Hepatocyte (in vitro differentiated cells): ENCODE measurements around the gene OTOP3. TPM values are rescaled to one million over a fixed set of nuclear protein-coding genes. Genes with fewer than 3 reads are reported as not detected.
A peak's percentile ranks its signal among the peaks of the same experiment; 100 is the strongest.

ENCODE experiments used
- DNase-seq: peaks from one replicate; pipeline ENCODE4 v3.0.0-alpha.2; 2016; ENCODE audit warnings: low spot score
- H2AFZ ChIP-seq: fragments of 200-600 bp; sonication (generic); 2 replicates; pipeline ENCODE4 v1.6.0; 2016; ENCODE audit warnings: antibody characterized with exemption, mild to moderate bottlenecking
- H3K27ac ChIP-seq: fragments of 200-600 bp; sonication (generic); 2 replicates; pipeline ENCODE4 v1.5.1; 2016; ENCODE audit warnings: mild to moderate bottlenecking
- H3K27me3 ChIP-seq: fragments of 200-600 bp; sonication (generic); 2 replicates; pipeline ENCODE4 v1.6.1; 2016
- H3K36me3 ChIP-seq: fragments of 200-600 bp; sonication (generic); replicated peaks from 2 replicates; pipeline ENCODE4 v1.5.1; 2016; ENCODE audit warnings: low read depth; ENCODE audit not compliant: insufficient read depth
- H3K4me1 ChIP-seq: fragments of 200-600 bp; sonication (generic); 2 replicates; pipeline ENCODE4 v1.5.1; 2016; ENCODE audit warnings: mild to moderate bottlenecking, moderate library complexity; ENCODE audit not compliant: insufficient read depth
- H3K4me2 ChIP-seq: fragments of 200-600 bp; sonication (generic); 2 replicates; pipeline ENCODE4 v1.6.0; 2016
- H3K4me3 ChIP-seq: fragments of 200-600 bp; sonication (generic); 2 replicates; pipeline ENCODE4 v1.5.1; 2016; ENCODE audit warnings: mild to moderate bottlenecking
- H3K79me2 ChIP-seq: fragments of 200-600 bp; sonication (generic); 2 replicates; pipeline ENCODE4 v1.6.0; 2017; ENCODE audit warnings: mild to moderate bottlenecking
- H3K9me2 ChIP-seq: fragments of 200-600 bp; sonication (generic); replicated peaks from 2 replicates; pipeline ENCODE4 v1.6.0; 2017; ENCODE audit warnings: mild to moderate bottlenecking; ENCODE audit not compliant: insufficient read depth
- H3K9me3 ChIP-seq: fragments of 200-600 bp; sonication (generic); 2 replicates; pipeline ENCODE4 v1.5.1; 2016; ENCODE audit warnings: low read depth, mild to moderate bottlenecking
- H4K20me1 ChIP-seq: fragments of 200-600 bp; sonication (generic); 2 replicates; pipeline ENCODE4 v1.6.0; 2016; ENCODE audit warnings: mild to moderate bottlenecking; ENCODE audit not compliant: insufficient read depth, poor library complexity, severe bottlenecking
- EZH2 ChIP-seq: fragments of 200-600 bp; sonication (generic); IDR thresholded peaks from 2 replicates; pipeline ENCODE4 v1.6.1; 2016; ENCODE audit warnings: antibody characterized with exemption, mild to moderate bottlenecking, borderline replicate concordance
- EZH2phosphoT487 ChIP-seq: fragments of 200-600 bp; sonication (generic); IDR thresholded peaks from one replicate; pipeline ENCODE4 v1.6.1; 2018; ENCODE audit warnings: antibody characterized with exemption, mild to moderate bottlenecking, low read depth, moderate library complexity; ENCODE audit not compliant: unreplicated experiment, severe bottlenecking
- WGBS: methylation state at CpG from one replicate; pipeline ENCODE4 v1.1.6; 2016; ENCODE audit warnings: low lambda C conversion rate; ENCODE audit errors: missing lambda C conversion rate; 5-methylcytosine and 5-hydroxymethylcytosine counted together
- polyA plus RNA-seq: library from polyadenylated mRNA; unstranded; fragments of >200 nt; fragmentation: Nextera tagmentation; extraction: Ambion mirVana; gene quantifications from 2 replicates; pipeline ENCODE4 v1.2.1, GENCODE V29; 2016
- total RNA-seq: library from RNA; depleted of rRNA; stranded (reverse); fragments of >200 nt; gene quantifications from 2 replicates; pipeline ENCODE4 v1.2.3, GENCODE V29; 2014
- TF ChIP-seq, protein P1 (sequence below): fragments of 200-600 bp; sonication (generic); IDR thresholded peaks from 2 replicates; pipeline ENCODE4 v1.5.1; 2016; ENCODE audit warnings: antibody characterized with exemption, mild to moderate bottlenecking; ENCODE audit not compliant: poor library complexity

Gene OTOP3
- total and polyA plus RNA-seq, 2 experiments from 2014 or later, result 0.43 TPM; not detected in 1

DNA sequence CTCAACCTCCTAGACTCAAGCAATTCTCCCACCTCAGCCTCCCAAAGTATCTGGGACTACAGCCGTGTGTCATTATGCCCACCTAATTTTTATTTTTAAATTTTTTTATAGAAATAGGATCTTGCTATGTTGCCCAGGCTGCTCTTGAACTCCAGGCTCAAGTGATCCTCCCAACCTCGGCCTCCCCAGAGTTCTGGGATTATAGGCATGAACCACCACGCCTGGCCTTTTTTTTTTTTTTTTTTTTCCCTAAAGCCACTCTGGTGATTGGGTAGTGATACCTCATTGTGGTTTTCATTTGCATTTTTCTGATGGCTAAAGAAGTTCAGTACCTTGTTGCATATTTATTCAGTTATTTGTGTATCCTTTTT is 50.5 kb downstream of the OTOP3 start:
- Histone ChIP-seq H3K9me2 (no peaks in the 10 kb centered on the region), H3K9me3 (no peaks in the 10 kb centered on the region), H3K27me3 (no peaks in the 10 kb centered on the region), H2AFZ (no peak overlapping the region), H4K20me1 (no peaks in the 10 kb centered on the region), H3K4me2 (no peak overlapping the region), H3K79me2 (peaks cover 32% of the 10 kb centered on the region), H3K36me3 (no peaks in the 10 kb centered on the region), H3K4me3 (no peak overlapping the region), H3K4me1 (peaks cover 29% of the 10 kb centered on the region), H3K27ac (no peak overlapping the region)
- 90% methylated on average over 3 of the region's 3 CpGs for WGBS
- TF ChIP-seq EZH2phosphoT487, result no peak
- DNase-seq, result no peak

DNA sequence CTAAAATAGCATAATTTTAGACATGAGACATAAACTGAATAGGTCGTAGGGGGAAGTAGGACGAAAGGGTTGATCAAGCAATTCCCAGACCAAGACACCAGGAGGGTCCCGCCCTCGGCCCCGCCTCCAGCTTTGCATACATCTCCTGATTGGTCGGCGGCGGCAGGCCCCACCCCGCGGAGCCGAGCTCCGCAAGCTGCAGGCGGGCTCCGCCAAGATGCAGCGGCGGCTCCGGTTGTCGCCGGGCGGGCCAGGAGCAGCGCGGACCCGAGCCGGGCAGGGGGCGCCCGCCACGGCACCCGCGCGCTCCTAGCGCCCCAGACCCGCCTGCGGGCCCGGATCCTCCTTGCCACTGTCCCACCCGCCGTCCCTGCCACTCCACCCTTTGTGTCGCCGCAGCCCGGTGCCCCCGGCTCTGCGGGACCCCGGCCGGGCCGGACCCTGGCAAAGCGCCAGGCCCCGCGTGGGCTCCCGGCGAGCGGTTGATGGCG is 51.8 kb downstream of the OTOP3 start, which contains the start of gene CDR2L:
TSS of gene CDR2L (plus strand) at position 215 of the 491 bp plus-strand sequence. CDS start 412 bp downstream, outside the sequence.
- Histone ChIP-seq H3K4me3 (peak within 1 kb of the TSS; percentile 99), H3K27ac (peak within 1 kb of the TSS; percentile 98), H3K79me2 (peaks cover 34% of the 10 kb centered on the region), H3K9me2 (no peaks in the 10 kb centered on the region), H3K9me3 (no peaks in the 10 kb centered on the region), H3K27me3 (no peaks in the 10 kb centered on the region), H3K36me3 (no peaks in the 10 kb centered on the region), H2AFZ (peak within 1 kb of the TSS; percentile 81), H3K4me2 (peak within 1 kb of the TSS; percentile 89), H3K4me1 (peaks cover 30% of the 10 kb centered on the region), H4K20me1 (no peaks in the 10 kb centered on the region)
- WGBS, result under 1% methylated on average over 38 of the region's 51 CpGs
- TF ChIP-seq EZH2phosphoT487, result no peak
- TF ChIP-seq EZH2, result no peak
- TF ChIP-seq, protein P1, sequence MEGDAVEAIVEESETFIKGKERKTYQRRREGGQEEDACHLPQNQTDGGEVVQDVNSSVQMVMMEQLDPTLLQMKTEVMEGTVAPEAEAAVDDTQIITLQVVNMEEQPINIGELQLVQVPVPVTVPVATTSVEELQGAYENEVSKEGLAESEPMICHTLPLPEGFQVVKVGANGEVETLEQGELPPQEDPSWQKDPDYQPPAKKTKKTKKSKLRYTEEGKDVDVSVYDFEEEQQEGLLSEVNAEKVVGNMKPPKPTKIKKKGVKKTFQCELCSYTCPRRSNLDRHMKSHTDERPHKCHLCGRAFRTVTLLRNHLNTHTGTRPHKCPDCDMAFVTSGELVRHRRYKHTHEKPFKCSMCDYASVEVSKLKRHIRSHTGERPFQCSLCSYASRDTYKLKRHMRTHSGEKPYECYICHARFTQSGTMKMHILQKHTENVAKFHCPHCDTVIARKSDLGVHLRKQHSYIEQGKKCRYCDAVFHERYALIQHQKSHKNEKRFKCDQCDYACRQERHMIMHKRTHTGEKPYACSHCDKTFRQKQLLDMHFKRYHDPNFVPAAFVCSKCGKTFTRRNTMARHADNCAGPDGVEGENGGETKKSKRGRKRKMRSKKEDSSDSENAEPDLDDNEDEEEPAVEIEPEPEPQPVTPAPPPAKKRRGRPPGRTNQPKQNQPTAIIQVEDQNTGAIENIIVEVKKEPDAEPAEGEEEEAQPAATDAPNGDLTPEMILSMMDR, result no peak
- peak; percentile 99 for DNase-seq

DNA sequence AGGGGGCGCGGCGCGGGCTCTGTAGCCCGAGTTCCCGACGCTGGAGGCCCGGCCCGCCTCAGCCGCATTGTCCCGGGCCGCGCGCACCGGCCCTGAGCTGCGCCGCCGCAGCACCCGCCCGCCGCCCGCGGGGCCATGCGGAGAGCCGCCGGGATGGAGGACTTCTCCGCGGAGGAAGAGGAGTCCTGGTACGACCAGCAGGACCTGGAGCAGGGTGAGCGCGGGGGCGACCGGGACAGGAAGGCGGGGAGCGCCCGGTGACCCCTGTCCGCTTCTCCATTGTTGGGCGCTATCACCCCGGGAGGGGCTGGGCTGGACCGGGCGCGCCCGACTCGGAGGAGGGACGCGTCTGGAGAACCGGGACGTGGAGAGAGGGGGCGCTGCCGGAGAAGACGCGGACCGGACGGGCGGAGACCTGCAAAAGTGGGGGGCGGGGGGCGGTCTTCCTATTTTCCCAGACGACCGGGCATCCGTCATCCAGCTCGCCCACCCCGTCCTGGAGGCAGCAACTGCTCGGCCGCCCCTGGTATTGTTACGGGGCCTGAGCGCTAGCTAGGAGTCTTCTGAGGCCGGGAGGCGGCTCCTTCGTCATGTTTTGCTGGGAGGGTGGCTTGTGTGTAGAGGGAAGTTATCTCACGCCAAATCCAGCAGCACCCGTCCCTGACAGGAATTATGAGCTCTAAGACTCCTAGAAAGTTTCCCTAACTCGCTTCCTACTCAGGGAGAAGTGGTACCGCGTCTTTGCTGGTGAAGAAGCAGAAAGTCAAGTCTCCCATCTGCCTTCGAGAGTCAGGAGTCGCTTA is 52.4 kb downstream of the OTOP3 start:
- WGBS, result 2% methylated on average over 68 of the region's 76 CpGs
- Histone ChIP-seq H3K27ac (peak overlapping the region; percentile 98), H3K79me2 (peaks cover 40% of the 10 kb centered on the region), H4K20me1 (no peaks in the 10 kb centered on the region), H2AFZ (peak overlapping the region; percentile 81), H3K4me3 (peak overlapping the region; percentile 99), H3K9me3 (no peaks in the 10 kb centered on the region), H3K4me1 (peaks cover 33% of the 10 kb centered on the region), H3K36me3 (no peaks in the 10 kb centered on the region), H3K4me2 (peak overlapping the region; percentile 89), H3K9me2 (no peaks in the 10 kb centered on the region), H3K27me3 (no peaks in the 10 kb centered on the region)
- TF ChIP-seq, protein P1, result peak; percentile 52
- no peak for TF ChIP-seq EZH2
- DNase-seq, result peak; percentile 93

DNA sequence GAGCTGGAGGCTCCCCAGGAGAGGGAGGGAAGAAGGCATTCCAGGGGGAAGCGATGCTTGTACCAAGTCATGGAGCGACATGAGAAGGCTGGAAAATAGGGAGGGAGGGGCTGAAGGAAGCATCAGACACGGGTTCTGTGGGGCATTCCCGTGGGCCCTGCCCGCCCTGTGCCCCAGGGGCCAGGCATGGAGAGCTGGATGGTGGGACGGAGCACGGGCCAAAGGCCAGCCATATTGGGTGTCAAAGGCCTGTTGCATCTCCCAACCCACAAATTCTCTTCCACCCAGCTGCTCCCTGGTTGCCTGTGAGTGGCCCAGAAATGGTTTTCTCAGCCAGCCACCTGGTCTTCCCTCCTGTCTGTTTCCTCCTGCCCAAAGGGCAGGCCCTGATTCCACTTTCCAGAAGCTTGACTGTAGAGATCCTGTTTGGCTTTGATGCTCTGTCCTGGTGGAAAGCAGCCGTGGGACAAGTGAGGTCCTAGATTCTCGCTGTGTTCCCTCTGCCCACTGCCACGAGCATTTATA is 54.9 kb downstream of the OTOP3 start:
- DNase-seq, result no peak
- no peak overlapping the region for H3K4me2 ChIP-seq
- WGBS, result 98% methylated on average over 10 of the region's 10 CpGs
- no peak for TF ChIP-seq EZH2
- TF ChIP-seq EZH2phosphoT487, result no peak
- TF ChIP-seq, protein P1, result no peak
- no peak overlapping the region for H2AFZ ChIP-seq
- peak overlapping the region; percentile 98 for H3K27ac ChIP-seq
- H3K36me3 ChIP-seq, result no peaks in the 10 kb centered on the region
- H3K9me2 ChIP-seq, result no peaks in the 10 kb centered on the region
- H3K27me3 ChIP-seq, result no peaks in the 10 kb centered on the region
- H3K4me1 ChIP-seq, result peaks cover 33% of the 10 kb centered on the region
- no peaks in the 10 kb centered on the region for H3K9me3 ChIP-seq
- H3K79me2 ChIP-seq, result peaks cover 53% of the 10 kb centered on the region
- H3K4me3 ChIP-seq, result no peak overlapping the region
- H4K20me1 ChIP-seq, result no peaks in the 10 kb centered on the region
